ENCODE results near the gene SHROOM3.

SHROOM3 gene

GRCh38 chr4:76830612-76830963 is 395.6 kb downstream of the SHROOM3 start:
- TF ChIP-seq CTCF (IDR thresholded peaks at IDR 0.05; ENCODE audit: borderline replicate concordance, control extremely low read depth, extremely low read depth, insufficient read depth, missing control alignments) = no peak
- DNase-seq (ENCODE audit: low spot score) = no peak
- in situ Hi-C loops (cut with MboI; ENCODE audit: low sequenced_read_pairs, unreplicated experiment) = no loop called here

GRCh38 chr4:76830964-76831703 is 396.1 kb downstream of the SHROOM3 start:
- TF ChIP-seq CTCF (IDR thresholded peaks at IDR 0.05; ENCODE audit: borderline replicate concordance, control extremely low read depth, extremely low read depth, insufficient read depth, missing control alignments) = no peak
- no peak for DNase-seq (ENCODE audit: low spot score)
- in situ Hi-C loops (cut with MboI; ENCODE audit: low sequenced_read_pairs, unreplicated experiment) = no loop called here

- no peak for DNase-seq (ENCODE audit: low spot score)
- TF ChIP-seq CTCF (IDR thresholded peaks at IDR 0.05; ENCODE audit: borderline replicate concordance, control extremely low read depth, extremely low read depth, insufficient read depth, missing control alignments) = no peak
- in situ Hi-C loops (cut with MboI; ENCODE audit: low sequenced_read_pairs, unreplicated experiment) = no loop called here
Measured at GRCh38 chr4:76831711-76832373, 396.8 kb downstream of the SHROOM3 start.

Measured in GM13976 (cell line).